HG03354 (cell line): ENCODE measurements around the gene COL9A3.

ENCODE experiments used
- ATAC-seq: cut with Tn5 transposase; IDR thresholded peaks from one replicate; pipeline ENCODE4 v1.9.1; 2021; ENCODE audit warnings: mild to moderate bottlenecking; ENCODE audit not compliant: unreplicated experiment, poor library complexity, severe bottlenecking

The COL9A3 gene

GRCh38 chr20:62874964-62875344, 58.1 kb downstream of the COL9A3 start:
- no peak for ATAC-seq

GRCh38 chr20:62875419-62876361, 58.8 kb downstream of the COL9A3 start:
- ATAC-seq: no peak

DNA sequence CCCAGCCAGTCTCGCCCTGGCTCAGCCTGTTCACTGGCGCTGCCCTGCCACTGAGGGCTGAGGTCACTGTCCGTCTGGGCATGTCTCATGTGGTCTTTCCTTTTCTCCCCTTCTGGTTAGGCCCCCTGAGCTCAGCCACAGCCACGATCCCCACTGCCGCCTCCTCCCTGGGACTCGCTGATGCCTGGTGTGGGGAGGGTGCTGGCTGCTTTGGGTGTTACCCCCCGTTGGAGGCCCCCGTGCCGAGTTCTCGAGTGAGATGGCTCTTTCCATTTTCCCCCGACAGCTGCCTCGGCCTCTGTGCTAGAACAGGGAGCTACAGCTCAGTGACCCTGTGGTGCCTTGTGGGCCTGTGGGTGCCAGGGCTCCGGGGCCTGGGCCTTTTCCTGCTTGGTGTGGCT, 59.7 kb downstream of the COL9A3 start:
- no peak for ATAC-seq

DNA sequence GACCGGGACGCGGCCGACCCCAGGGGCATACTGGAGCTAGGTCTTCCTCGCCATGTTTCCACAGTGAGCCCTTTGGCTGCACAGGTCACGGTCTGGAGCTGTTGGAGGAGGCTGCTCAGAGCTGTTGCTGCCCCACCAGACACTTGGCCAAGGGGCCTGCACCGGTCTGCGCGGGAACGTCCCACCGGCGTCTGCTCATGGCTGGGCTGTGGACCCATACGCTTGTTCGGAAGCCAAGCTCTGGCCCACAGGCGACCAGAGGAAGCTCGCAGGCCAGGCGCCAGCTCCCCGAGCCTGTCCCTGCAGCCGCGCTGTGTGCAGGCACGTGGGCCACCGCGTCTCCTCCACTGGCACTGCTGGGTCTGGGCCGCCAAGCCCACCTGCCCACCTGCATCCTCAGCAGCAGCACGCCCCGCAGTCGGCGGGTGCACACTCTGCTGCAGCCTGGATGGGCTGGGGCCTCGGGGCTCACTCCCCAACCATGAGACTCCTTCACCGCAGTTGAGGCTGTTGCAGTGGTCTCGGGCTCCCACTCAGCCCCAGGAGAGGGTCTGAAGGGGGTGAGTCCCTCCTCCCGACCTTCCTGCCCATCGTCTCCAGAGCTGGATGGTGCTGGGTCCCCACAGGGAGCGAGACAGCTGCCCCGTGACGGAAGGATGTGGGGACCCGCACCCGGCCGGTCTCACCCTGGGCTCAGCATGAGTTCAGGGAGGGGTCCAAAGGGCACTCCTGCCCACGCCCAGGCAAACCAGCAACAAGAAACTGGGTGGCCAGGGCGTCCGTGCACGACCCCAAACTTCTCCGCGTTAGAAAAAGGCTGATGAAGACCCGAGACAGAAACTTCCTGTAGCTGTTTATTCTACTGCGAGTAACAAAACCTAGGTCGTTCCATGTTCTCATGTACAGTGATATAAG, 60.3 kb downstream of the COL9A3 start:
- ATAC-seq: no peak

- no peak for ATAC-seq
Observed at GRCh38 chr20:62878244-62879038, 61.6 kb downstream of the COL9A3 start.

- ATAC-seq: no peak
Observed at GRCh38 chr20:62879275-62880146, 62.7 kb downstream of the COL9A3 start.

- no peak for ATAC-seq
Observed at GRCh38 chr20:62880147-62880934, 63.5 kb downstream of the COL9A3 start.

GRCh38 chr20:62880935-62881661, 64.2 kb downstream of the COL9A3 start:
- ATAC-seq: no peak

- no peak for ATAC-seq
Observed at GRCh38 chr20:62881662-62882395, 65.0 kb downstream of the COL9A3 start.

DNA sequence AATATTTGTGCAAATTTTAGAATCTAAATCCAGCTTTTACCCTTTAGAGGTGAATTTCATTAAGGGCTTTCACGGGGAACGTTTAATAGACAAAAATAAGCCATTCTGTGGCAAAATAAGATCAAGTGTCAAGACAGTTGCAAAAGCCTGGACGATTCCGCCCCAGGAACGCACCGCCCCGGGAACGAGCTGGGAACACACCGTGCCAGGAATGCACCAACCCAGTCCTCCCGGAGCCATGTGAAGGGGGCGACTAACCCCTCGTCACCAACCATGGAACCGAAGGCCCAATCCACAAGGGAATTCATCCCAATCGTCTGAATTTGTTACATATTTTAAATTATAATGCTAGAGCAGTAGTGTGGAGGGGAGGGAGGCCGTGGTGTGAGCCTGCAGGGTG, 65.6 kb downstream of the COL9A3 start:
- no peak for ATAC-seq

DNA sequence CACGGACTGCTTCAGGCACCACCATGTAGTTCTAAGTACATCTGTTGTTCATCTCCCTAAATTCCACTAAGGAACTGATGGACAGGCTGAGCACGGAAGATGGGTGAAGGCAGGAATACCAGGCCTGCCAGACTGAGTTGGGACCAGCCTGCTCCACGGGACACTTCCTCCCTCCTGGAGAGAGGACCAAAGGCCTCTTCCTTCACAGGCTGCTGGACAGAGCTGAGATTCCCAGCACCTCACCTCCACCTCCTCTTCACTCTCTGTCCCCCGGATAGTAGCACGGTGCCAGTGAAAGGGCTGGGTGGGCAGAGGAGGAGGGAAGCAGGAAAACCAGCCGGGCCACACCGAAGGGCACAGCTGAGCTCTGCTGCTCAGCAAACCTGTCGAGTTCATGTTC, 67.7 kb downstream of the COL9A3 start:
- ATAC-seq: no peak

- ATAC-seq: no peak
Observed at GRCh38 chr20:62885046-62885895, 68.4 kb downstream of the COL9A3 start.

DNA sequence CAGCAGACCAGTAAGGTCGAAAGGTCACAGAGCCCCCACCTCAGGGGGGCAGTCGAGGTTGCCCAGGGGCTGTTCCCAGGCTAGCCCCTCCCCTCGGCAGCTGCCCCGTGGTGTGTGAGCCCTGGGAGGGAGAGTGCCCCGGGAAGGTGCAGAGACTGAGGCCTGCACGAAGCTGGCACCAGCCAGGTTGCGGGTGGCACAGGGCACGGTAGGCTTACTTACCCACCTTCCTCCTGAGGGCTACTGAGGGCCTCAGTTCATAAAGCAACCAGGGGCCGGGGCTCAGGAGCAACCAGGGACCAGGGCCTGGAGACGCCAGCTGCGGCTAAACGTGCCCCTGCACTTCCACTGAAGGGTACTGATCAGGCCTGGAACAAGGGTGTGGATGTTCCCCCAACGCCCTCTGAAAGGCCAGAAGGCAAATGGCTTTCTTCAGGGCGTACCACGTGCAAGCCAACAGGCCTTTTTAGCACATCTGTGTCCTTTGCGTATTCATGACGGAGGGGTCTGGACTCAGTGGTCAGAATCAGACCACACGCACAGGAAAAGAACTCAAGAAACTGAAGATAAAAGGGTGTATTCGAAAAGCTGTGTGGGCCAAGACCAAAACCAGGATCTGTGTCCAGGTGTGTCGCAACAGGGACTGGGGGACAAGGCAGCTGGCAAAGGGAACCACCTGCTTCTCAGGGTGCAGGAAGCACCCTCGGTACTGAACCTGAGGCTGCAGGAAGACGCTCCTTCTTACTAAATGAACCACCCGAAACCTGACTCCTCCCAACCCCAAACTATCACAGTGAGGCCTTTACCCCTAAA, 69.3 kb downstream of the COL9A3 start:
- ATAC-seq: no peak

GRCh38 chr20:62886709-62887058, 69.8 kb downstream of the COL9A3 start:
- no peak for ATAC-seq

GRCh38 chr20:62887152-62887859, 70.5 kb downstream of the COL9A3 start:
- ATAC-seq: no peak
